Endothelial cell of coronary artery (primary cell): ENCODE results near the gene ANK2. TPM values are rescaled to one million over a fixed set of nuclear protein-coding genes. Genes with fewer than 3 reads are reported as not detected.

ENCODE experiments used
- total RNA-seq: library from RNA; depleted of rRNA; stranded (reverse); fragments of >200 nt; gene quantifications from 2 replicates; pipeline ENCODE4 v1.2.3, GENCODE V29; 2014

ANK2 gene
- total RNA-seq = 1.5 and 1.7 TPM in 2 replicates

DNA sequence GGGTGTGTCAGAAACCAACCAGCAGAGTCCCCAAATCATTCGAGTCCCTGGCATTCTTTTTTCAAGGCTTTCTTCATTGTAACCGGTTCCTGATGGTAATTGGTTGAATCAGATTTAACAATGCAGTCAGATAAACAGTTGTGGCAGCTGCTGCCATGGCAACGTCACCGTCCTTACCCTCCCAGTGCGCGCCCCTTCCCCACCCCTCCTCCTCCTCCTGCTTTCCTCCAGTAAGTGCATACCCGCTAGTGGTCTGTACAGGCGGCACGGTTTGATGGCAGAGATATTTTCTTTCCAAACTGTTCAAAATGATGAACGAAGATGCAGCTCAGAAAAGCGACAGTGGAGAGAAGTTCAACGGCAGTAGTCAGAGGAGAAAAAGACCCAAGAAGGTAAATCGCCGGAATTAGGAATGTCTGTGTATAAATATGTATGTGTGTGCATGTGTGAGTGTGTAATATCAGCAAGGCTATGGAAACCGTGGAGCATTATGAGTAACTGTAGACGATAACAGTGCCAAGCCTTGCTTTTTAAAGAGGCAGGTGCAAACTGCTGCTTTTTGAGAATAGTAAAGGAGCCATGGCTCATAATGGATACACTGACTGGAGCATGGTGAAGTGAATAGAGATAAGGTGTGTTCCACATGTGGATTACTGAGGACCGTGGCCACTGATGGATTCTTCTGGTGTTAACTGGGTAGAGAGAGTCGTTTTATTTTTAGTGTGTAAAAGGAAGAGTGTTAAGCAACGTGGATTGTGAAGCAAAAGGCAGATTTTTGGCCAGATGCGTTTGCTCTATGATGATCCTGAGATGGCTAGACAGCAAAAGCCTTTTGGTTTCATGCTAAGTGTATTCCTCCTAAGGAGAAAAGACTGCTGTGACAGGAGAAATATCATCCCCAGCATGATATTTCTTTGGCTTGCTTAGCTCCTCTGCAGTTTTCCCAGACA, at the start of gene ANK2:
TSS of gene ANK2 (plus strand) at position 233 of the 950 bp plus-strand sequence. CDS start at position 309, 76 bp downstream.

